ENCODE data around the gene FGFR1OP2. TPM values are rescaled to one million over a fixed set of nuclear protein-coding genes. Genes with fewer than 3 reads are reported as not detected.
A peak's percentile ranks its signal among the peaks of the same experiment; 100 is the strongest.

FGFR1OP2 gene
- polyA plus RNA-seq, 1 of the 3 experiments (the other 2 are of a cell fraction) = 20.6 TPM

GRCh38 chr12:26918321-26919215 is 19.7 kb upstream of the FGFR1OP2 start:
- POLR2A ChIA-PET = no interaction called here
- H3K9me2 ChIP-seq = no peaks in the 10 kb centered on the region
- CTCF ChIA-PET = interaction anchor here (1.4 to 1.9 kb wide), 5 partner anchors 9 to 95 kb away, joined by 3 to 8 read pairs (median 4); partner anchors contain the start of genes ITPR2 and TM7SF3
- no peak for TF ChIP-seq FOXM1 (IDR thresholded peaks at IDR 0.05; ENCODE audit: low read depth)
- TF ChIP-seq PBX3 (IDR thresholded peaks at IDR 0.05) = peak; percentile 6; the same call in 1 of the 2 replicates
- TF ChIP-seq RCOR1 (IDR thresholded peaks at IDR 0.05; ENCODE audit: low read length) = no peak
- no peak for TF ChIP-seq RXRA (IDR thresholded peaks at IDR 0.05; ENCODE audit: borderline replicate concordance, low read depth)
- TF ChIP-seq MAX (IDR thresholded peaks at IDR 0.05; ENCODE audit: low read depth) = no peak
- TF ChIP-seq GATA2 (CRISPR knock-in tag; IDR thresholded peaks at IDR 0.05) = no peak
- TF ChIP-seq TEAD4 (IDR thresholded peaks at IDR 0.05; ENCODE audit: borderline replicate concordance, insufficient read depth) = peak; percentile 27; the same call in 1 of the 2 replicates
- TF ChIP-seq JUND (IDR thresholded peaks at IDR 0.05) = 0 out of 2 replicates have a peak, but pooled peaks have one; percentile 10
- peak; percentile 23; the same call in 1 of the 2 replicates for TF ChIP-seq CTCF (IDR thresholded peaks at IDR 0.05)
- TF ChIP-seq RAD21 (IDR thresholded peaks at IDR 0.05; ENCODE audit: low read length) = peak; percentile 25; the same call in 1 of the 2 replicates
- 0 out of 4 replicates have a peak, but pooled peaks of 1 of the 2 experiments have one; percentile 10 for TF ChIP-seq EP300 (IDR thresholded peaks at IDR 0.05; ENCODE audit: borderline replicate concordance in 1 of 2, low read depth in 1 of 2, low read length in 1 of 2)
- TF ChIP-seq ZBTB33 (IDR thresholded peaks at IDR 0.05; ENCODE audit: borderline replicate concordance, low read depth) = no peak
- H3F3A ChIP-seq (replicated peaks; ENCODE audit: insufficient read depth) = no peaks in the 10 kb centered on the region
- H3K9me3 ChIP-seq = no peaks in the 10 kb centered on the region
- H3K79me2 ChIP-seq (ENCODE audit: insufficient read depth) = no peaks in the 10 kb centered on the region
- H3K36me3 ChIP-seq (replicated peaks in 1 of 2; ENCODE audit: control insufficient read depth in 1 of 2, insufficient read depth in 2 of 2, low read length in 1 of 2) = peaks cover 57 to 74% of the 10 kb centered on the region in 2 experiments
- no peak overlapping the region for H2AFZ ChIP-seq (ENCODE audit: low read depth)
- no peaks in the 10 kb centered on the region for H4K20me1 ChIP-seq (ENCODE audit: insufficient read depth)
- H3K4me1 ChIP-seq (ENCODE audit: control insufficient read depth in 1 of 2, insufficient read depth in 2 of 2, low read depth in 1 of 2, low read length in 1 of 2) = no peaks in the 10 kb centered on the region; a peak in 1 of 4 replicates
- H3K27me3 ChIP-seq (ENCODE audit: insufficient read depth) = no peaks in the 10 kb centered on the region
- H3K4me3 ChIP-seq (ENCODE audit: low read depth in 2 of 2, low read length in 1 of 2) = no peak overlapping the region
- 75% methylated on average over 5 of the region's 5 CpGs for WGBS (ENCODE audit: low lambda C conversion rate)
- no peak for DNase-seq
- no peak overlapping the region for H3K27ac ChIP-seq (ENCODE audit: low read depth in 2 of 2, low read length in 1 of 2)
- no peak overlapping the region for H3K4me2 ChIP-seq
- no peak overlapping the region for H3K9ac ChIP-seq

Measured in SK-N-SH (cell line).